ENCODE measurements around the gene PACS1. TPM values are rescaled to one million over a fixed set of nuclear protein-coding genes. Genes with fewer than 3 reads are reported as not detected.

The PACS1 gene
- total RNA-seq, 1 experiment from 2014 or later, result 91.8 TPM

GRCh38 chr11:66291303-66291705 lies 221.2 kb downstream of the PACS1 start:
- in situ Hi-C loops (cut with HindIII; ENCODE audit: low pct_unique_long_range_greater_than_20kb, low sequenced_read_pairs), result no loop called here
- H3K27ac ChIP-seq (ENCODE audit: low read length), result no peak overlapping the region; the same call in 1 of the 2 replicates
- POLR2A ChIA-PET, result interaction anchor here (0.6 to 1.3 kb wide), 2 partner anchors 11 to 146 kb away, joined by 6 to 9 read pairs; no protein-coding TSS in a partner anchor
- peak overlapping the region; percentile 61 to 62 for H3K4me3 ChIP-seq (ENCODE audit: low read depth in 2 of 2, low read length in 2 of 2)
- no peaks in the 10 kb centered on the region; the same call in none of the 2 replicates for H3K36me3 ChIP-seq (ENCODE audit: control insufficient read depth, insufficient read depth, low read length)
- ATAC-seq (no peak), DNase-seq (ENCODE audit: low read depth, low spot score) (no peak)
- CTCF ChIA-PET, result interaction anchor here (0.6 to 1.0 kb wide), 2 partner anchors 11 to 45 kb away, joined by 3 to 6 read pairs; partner anchors contain the start of gene RIN1
- TF ChIP-seq CTCF (IDR thresholded peaks at IDR 0.05), result no peak
- no peak for TF ChIP-seq POLR2AphosphoS5 (IDR thresholded peaks at IDR 0.05; ENCODE audit: low read depth, low read length)
- no peak for TF ChIP-seq TCF7L2 (IDR thresholded peaks at IDR 0.05; ENCODE audit: low read depth, low read length)
- TF ChIP-seq SIN3A (IDR thresholded peaks at IDR 0.05; ENCODE audit: borderline replicate concordance, insufficient read depth, low read depth, low read length), result no peak
- TF ChIP-seq REST (IDR thresholded peaks at IDR 0.05; ENCODE audit: insufficient read depth in 1 of 2, low read depth in 2 of 2, low read length in 1 of 2), result no peak
- H3K27me3 ChIP-seq (ENCODE audit: control insufficient read depth, insufficient read depth, low read length), result no peaks in the 10 kb centered on the region
- BruUV-seq (replicated peaks), result no TSS peak
- intact Hi-C loops (cut with micrococcal nuclease; ENCODE audit: unreplicated experiment), result no loop called here
- H3K9me3 ChIP-seq (ENCODE audit: control insufficient read depth, insufficient read depth, low read depth, low read length), result no peaks in the 10 kb centered on the region
- H3K4me1 ChIP-seq (ENCODE audit: control insufficient read depth, insufficient read depth, low read length), result peaks cover 17% of the 10 kb centered on the region

- ATAC-seq (no peak), DNase-seq (ENCODE audit: low read depth, low spot score) (no peak)
- in situ Hi-C loops (cut with HindIII; ENCODE audit: low pct_unique_long_range_greater_than_20kb, low sequenced_read_pairs) (no loop called here), intact Hi-C loops (cut with micrococcal nuclease; ENCODE audit: unreplicated experiment) (no loop called here)
- Histone ChIP-seq H3K36me3 (ENCODE audit: control insufficient read depth, insufficient read depth, low read length) (no peaks in the 10 kb centered on the region; the same call in none of the 2 replicates), H3K9me3 (ENCODE audit: control insufficient read depth, insufficient read depth, low read depth, low read length) (no peaks in the 10 kb centered on the region), H3K27me3 (ENCODE audit: control insufficient read depth, insufficient read depth, low read length) (no peaks in the 10 kb centered on the region), H3K4me1 (ENCODE audit: control insufficient read depth, insufficient read depth, low read length) (peaks cover 17% of the 10 kb centered on the region), H3K4me3 (ENCODE audit: low read depth in 2 of 2, low read length in 2 of 2) (peak within 1 kb of the TSS; percentile 61 to 62), H3K27ac (ENCODE audit: low read length) (no peak within 1 kb of the TSS; the same call in 1 of the 2 replicates)
- TF ChIP-seq CTCF (IDR thresholded peaks at IDR 0.05) (no peak), TCF7L2 (IDR thresholded peaks at IDR 0.05; ENCODE audit: low read depth, low read length) (no peak)
- ChIA-PET POLR2A (interaction anchor here (0.6 to 1.3 kb wide), 2 partner anchors 11 to 145 kb away, joined by 6 to 9 read pairs; no protein-coding TSS in a partner anchor), CTCF (interaction anchor here (0.6 to 1.0 kb wide), 2 partner anchors 10 to 44 kb away, joined by 3 to 6 read pairs; partner anchors contain the start of gene RIN1)
- BruUV-seq (replicated peaks), result no TSS peak
These were observed 221.9 kb downstream of the PACS1 start, which contains the start of gene TMEM151A for GRCh38 chr11:66291706-66292542. TSS of gene TMEM151A (plus strand) at chr11:66291894. CDS start at chr11:66292014, 120 bp downstream.

All from Panc1 (cell line).